ENCODE measurements around the gene ITPR1. TPM values are rescaled to one million over a fixed set of nuclear protein-coding genes. Genes with fewer than 3 reads are reported as not detected.

ITPR1 gene
- total RNA-seq, 1 donor from 2014 or later: 143 TPM

DNA sequence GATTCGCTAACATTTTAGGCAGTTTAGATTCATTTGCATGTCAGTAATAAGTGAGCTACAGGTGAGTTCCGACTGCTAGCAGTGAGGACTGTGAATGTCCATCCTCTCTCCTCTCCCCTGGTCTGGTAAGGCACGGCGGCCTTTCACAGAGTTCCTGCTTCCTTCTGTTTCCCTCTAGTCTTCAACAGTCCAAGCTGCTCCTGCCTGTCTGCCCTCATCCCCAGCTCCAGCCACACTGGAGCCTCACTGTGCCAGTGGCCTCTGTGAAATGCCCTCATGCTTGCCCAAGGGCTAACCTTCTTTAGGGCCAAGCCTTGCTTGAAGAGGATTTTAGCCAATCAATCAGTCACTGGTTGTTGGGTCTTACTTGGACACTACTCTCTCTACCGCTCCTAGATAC is 340.3 kb downstream of the ITPR1 start:
- Mint-ChIP-seq H3K4me1 (peaks cover 70% of the 10 kb centered on the region), H3K27ac (peak overlapping the region; percentile 0), H3K27me3 (no peaks in the 10 kb centered on the region), H3K36me3 (ENCODE audit: low read depth) (peaks cover 61% of the 10 kb centered on the region), H3K4me3 (no peak overlapping the region), H3K9me3 (no peaks in the 10 kb centered on the region)
- TF ChIP-seq, protein P1, sequence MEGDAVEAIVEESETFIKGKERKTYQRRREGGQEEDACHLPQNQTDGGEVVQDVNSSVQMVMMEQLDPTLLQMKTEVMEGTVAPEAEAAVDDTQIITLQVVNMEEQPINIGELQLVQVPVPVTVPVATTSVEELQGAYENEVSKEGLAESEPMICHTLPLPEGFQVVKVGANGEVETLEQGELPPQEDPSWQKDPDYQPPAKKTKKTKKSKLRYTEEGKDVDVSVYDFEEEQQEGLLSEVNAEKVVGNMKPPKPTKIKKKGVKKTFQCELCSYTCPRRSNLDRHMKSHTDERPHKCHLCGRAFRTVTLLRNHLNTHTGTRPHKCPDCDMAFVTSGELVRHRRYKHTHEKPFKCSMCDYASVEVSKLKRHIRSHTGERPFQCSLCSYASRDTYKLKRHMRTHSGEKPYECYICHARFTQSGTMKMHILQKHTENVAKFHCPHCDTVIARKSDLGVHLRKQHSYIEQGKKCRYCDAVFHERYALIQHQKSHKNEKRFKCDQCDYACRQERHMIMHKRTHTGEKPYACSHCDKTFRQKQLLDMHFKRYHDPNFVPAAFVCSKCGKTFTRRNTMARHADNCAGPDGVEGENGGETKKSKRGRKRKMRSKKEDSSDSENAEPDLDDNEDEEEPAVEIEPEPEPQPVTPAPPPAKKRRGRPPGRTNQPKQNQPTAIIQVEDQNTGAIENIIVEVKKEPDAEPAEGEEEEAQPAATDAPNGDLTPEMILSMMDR (IDR thresholded peaks at IDR 0.05): no peak
- no peak for DNase-seq
- ATAC-seq (ENCODE audit: low read depth): no peak
- ChIA-PET CTCF (no interaction called here), POLR2A (interaction anchor here (2.3 to 5.6 kb wide), 3 partner anchors 16 to 151 kb away, joined by 12 to 55 read pairs (median 18); partner anchors contain the start of gene BHLHE40)
- intact Hi-C loops (cut with micrococcal nuclease): loop anchor here (5.0 to 10.0 kb wide), 3 partner anchors 49 to 351 kb away; partner anchors contain the start of genes EDEM1 and ITPR1

DNA sequence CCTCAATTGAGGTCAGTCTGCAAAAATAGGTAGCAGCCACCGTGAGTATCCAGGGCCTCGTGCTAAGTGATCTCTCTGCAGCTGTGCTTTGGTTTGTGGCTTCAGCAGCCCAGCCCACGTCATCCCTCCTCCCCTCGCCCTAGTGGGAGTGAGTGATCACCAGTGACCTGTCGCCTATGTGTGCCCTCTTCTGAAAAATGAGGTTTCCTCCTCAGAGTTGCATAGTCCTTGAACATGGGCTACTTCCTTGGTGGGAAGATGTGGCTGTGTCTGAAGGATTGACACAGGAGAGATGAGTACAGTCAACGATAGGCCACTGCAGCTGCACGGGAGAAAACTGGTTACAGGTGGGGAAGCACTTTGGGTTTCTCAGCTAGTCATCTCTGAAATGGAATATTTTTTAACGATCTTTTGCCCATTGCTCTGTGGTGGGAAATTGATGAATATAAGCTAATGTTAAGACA is 341.3 kb downstream of the ITPR1 start:
- no peaks in the 10 kb centered on the region for H3K9me3 Mint-ChIP-seq
- intact Hi-C loops (cut with micrococcal nuclease): loop anchor here (5.0 to 10.0 kb wide), 3 partner anchors 48 to 350 kb away; partner anchors contain the start of genes EDEM1 and ITPR1

DNA sequence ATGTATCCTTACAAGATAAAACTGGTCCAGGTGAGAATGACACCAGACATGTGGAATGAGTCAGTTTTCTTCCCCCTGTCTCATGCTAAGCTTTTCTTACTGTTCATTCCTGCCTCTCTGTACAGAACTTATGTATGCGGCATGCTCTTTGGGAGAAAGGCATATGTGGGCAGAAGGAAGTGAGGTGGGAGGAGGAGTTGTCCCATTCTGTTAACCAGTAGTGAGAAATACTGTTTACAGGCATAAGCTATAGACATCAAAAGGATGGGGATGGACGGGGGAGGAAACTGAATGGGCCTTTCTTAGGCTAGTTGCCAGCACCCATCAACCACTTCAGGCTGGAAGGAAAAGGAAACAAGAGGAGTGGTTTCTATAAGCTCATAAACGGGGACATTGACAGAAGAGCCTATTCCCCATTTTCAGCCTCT is 342.5 kb downstream of the ITPR1 start:
- no peak overlapping the region for H3K4me3 Mint-ChIP-seq
- no peak overlapping the region for H3K27ac Mint-ChIP-seq

More for the DNA sequence above, 341.3 kb downstream of the ITPR1 start:
- ATAC-seq (ENCODE audit: low read depth): peak; percentile 56
- TF ChIP-seq, protein P1 (IDR thresholded peaks at IDR 0.05): no peak
- peak overlapping the region; percentile 59 for H3K27ac Mint-ChIP-seq
- no peak for DNase-seq
- H3K4me3 Mint-ChIP-seq: no peak overlapping the region
- POLR2A ChIA-PET: interaction anchor here (2.3 to 5.6 kb wide), 3 partner anchors 15 to 150 kb away, joined by 12 to 55 read pairs (median 18); partner anchors contain the start of gene BHLHE40
- H3K36me3 Mint-ChIP-seq (ENCODE audit: low read depth): peaks cover 64% of the 10 kb centered on the region
- H3K27me3 Mint-ChIP-seq: no peaks in the 10 kb centered on the region
- peaks cover 68% of the 10 kb centered on the region for H3K4me1 Mint-ChIP-seq
- CTCF ChIA-PET: interaction anchor here (1.0 to 1.8 kb wide), 3 partner anchors 19 to 223 kb away, joined by 3 to 5 read pairs (median 4); no protein-coding TSS in a partner anchor

DNA sequence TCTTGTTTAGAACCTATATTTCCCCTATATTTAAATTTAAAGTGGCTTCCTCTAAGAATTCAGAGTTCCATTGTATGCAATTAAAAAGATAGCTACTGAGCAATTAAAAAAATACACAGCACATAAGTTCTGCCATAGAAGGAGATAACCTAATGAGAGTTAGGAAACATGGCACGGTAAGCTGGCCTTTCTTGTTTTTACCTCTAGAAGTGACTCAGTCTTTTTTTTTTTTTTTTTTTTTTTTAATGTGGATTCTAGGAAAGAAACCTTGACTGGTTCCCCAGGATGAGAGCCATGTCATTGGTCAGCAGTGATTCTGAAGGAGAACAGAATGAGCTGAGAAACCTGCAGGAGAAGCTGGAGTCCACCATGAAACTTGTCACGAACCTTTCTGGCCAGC is 343.4 kb downstream of the ITPR1 start:
- Mint-ChIP-seq H3K27ac (no peak overlapping the region), H3K9me3 (no peaks in the 10 kb centered on the region), H3K4me1 (peaks cover 61% of the 10 kb centered on the region), H3K4me3 (no peak overlapping the region), H3K27me3 (no peaks in the 10 kb centered on the region), H3K36me3 (ENCODE audit: low read depth) (peaks cover 73% of the 10 kb centered on the region)
- ATAC-seq (ENCODE audit: low read depth) (no peak), DNase-seq (no peak)
- intact Hi-C loops (cut with micrococcal nuclease): loop anchor here (10.0 kb wide), 1 partner anchor 348 kb away; the partner anchor contains the start of gene EDEM1
- POLR2A ChIA-PET: interaction anchor here (0.7 to 5.6 kb wide), 4 partner anchors 133 to 171 kb away, joined by 3 to 55 read pairs (median 6); partner anchors contain the start of gene BHLHE40
- CTCF ChIA-PET: interaction anchor here (1.1 kb wide), 1 partner anchor 125 kb away, joined by 3 read pairs; no protein-coding TSS in a partner anchor
- TF ChIP-seq, protein P1 (IDR thresholded peaks at IDR 0.05): no peak

More for the DNA sequence above, 342.5 kb downstream of the ITPR1 start:
- DNase-seq: no peak
- H3K9me3 Mint-ChIP-seq: no peaks in the 10 kb centered on the region
- CTCF ChIA-PET: interaction anchor here (1.1 to 1.8 kb wide), 3 partner anchors 21 to 145 kb away, joined by 3 to 4 read pairs (median 3); no protein-coding TSS in a partner anchor
- peaks cover 64% of the 10 kb centered on the region for H3K4me1 Mint-ChIP-seq
- TF ChIP-seq, protein P1 (IDR thresholded peaks at IDR 0.05): no peak
- H3K36me3 Mint-ChIP-seq (ENCODE audit: low read depth): peaks cover 68% of the 10 kb centered on the region
- intact Hi-C loops (cut with micrococcal nuclease): loop anchor here (10.0 kb wide), 1 partner anchor 349 kb away; the partner anchor contains the start of gene EDEM1
- POLR2A ChIA-PET: interaction anchor here (0.8 to 5.6 kb wide), 2 partner anchors 9 to 143 kb away, joined by 4 to 55 read pairs; partner anchors contain the start of gene BHLHE40
- no peaks in the 10 kb centered on the region for H3K27me3 Mint-ChIP-seq
- ATAC-seq (ENCODE audit: low read depth): no peak

DNA sequence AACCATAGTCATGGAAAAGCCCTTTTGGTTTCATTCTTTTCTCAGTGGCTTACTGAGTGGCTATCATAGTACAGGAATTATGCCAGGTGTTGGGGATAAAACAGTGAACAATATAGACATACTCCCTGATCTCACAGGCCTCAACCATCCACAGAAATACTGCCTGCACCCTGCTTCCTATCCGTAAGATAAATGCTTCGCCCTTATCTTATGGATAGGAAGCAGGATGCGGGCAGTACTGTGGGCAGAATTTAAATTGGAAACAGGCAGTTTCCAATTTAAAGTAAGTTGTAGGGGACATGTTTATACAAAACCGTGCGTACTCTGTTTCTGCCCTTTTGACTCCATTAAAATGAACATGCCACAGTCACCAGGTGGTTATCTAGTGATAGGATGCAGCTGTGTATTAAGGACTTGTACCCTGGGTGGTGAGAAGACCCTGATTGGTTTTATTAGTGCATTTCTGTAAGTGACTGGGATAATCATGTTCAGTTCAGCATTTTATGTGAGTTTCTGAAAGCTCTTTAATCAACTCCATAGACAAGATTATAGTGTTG is 344.3 kb downstream of the ITPR1 start:
- Mint-ChIP-seq H3K9me3 (no peaks in the 10 kb centered on the region), H3K27me3 (no peaks in the 10 kb centered on the region), H3K27ac (no peak overlapping the region), H3K4me1 (peaks cover 55% of the 10 kb centered on the region), H3K36me3 (ENCODE audit: low read depth) (peaks cover 79% of the 10 kb centered on the region), H3K4me3 (no peak overlapping the region)
- ChIA-PET POLR2A (interaction anchor here (1.1 to 2.3 kb wide), 2 partner anchors 13 to 49 kb away, joined by 3 to 19 read pairs; no protein-coding TSS in a partner anchor), CTCF (no interaction called here)
- ATAC-seq (ENCODE audit: low read depth) (no peak), DNase-seq (no peak)
- TF ChIP-seq, protein P1 (IDR thresholded peaks at IDR 0.05): no peak
- intact Hi-C loops (cut with micrococcal nuclease): loop anchor here (10.0 kb wide), 1 partner anchor 347 kb away; the partner anchor contains the start of gene EDEM1

Data from activated B cell treated with CpG ODN at 0.5 μM for 24 hours (primary cell).